Calu3 (cell line): ENCODE measurements around the gene TRIM72. TPM values are rescaled to one million over a fixed set of nuclear protein-coding genes. Genes with fewer than 3 reads are reported as not detected.
A peak's percentile ranks its signal among the peaks of the same experiment; 100 is the strongest.

Experiments used
- BruUV-seq: library from RNA; stranded (reverse); fragments of 400-500 nt; replicated peaks from 2 replicates; lab custom pipeline; 2021; lab: Mats Ljungman, UMichigan
- CTCF ChIA-PET: fragments of 300-600 bp; sonication (Branson Sonifier 250); formaldehyde crosslinking; loops from one replicate; lab custom pipeline; 2022; ENCODE audit warnings: antibody characterized with exemption; lab: Charles Lee
- DNase-seq: peaks from one replicate; pipeline ENCODE4 v3.0.0; 2022
- H3K27ac Mint-ChIP-seq: one replicate; pipeline ENCODE4 v1.8.0; 2022; ENCODE audit warnings: mixed read lengths; ENCODE audit not compliant: unreplicated experiment
- H3K27me3 Mint-ChIP-seq: one replicate; pipeline ENCODE4 v1.8.0; 2022; ENCODE audit warnings: mixed read lengths; ENCODE audit not compliant: unreplicated experiment
- H3K36me3 Mint-ChIP-seq: one replicate; pipeline ENCODE4 v1.8.0; 2022; ENCODE audit warnings: mild to moderate bottlenecking, moderate library complexity, mixed read lengths; ENCODE audit not compliant: insufficient read depth, unreplicated experiment
- H3K4me1 Mint-ChIP-seq: one replicate; pipeline ENCODE4 v1.8.0; 2022; ENCODE audit warnings: mild to moderate bottlenecking, low read depth, mixed read lengths; ENCODE audit not compliant: unreplicated experiment
- H3K4me3 Mint-ChIP-seq: one replicate; pipeline ENCODE4 v1.8.0; 2022; ENCODE audit warnings: mild to moderate bottlenecking, low read depth, moderate library complexity, mixed read lengths; ENCODE audit not compliant: unreplicated experiment
- H3K9me3 Mint-ChIP-seq: one replicate; pipeline ENCODE4 v1.8.0; 2022; ENCODE audit warnings: low read depth, mixed read lengths; ENCODE audit not compliant: unreplicated experiment
- intact Hi-C: fragments of 100-400 bp; cut with micrococcal nuclease; formaldehyde crosslinking; loops from one replicate; pipeline ENCODE4 v1.10.0; 2022; ENCODE audit not compliant: unreplicated experiment
- total RNA-seq: library from RNA; stranded (reverse); gene quantifications from 2 replicates; pipeline ENCODE4 v1.2.3, GENCODE V29; 2022
- TF ChIP-seq, protein P1 (sequence below): fragments of 200-600 bp; IDR thresholded peaks from one replicate; pipeline ENCODE4 v1.8.0; 2022; ENCODE audit warnings: antibody characterized with exemption; ENCODE audit not compliant: unreplicated experiment

The TRIM72 gene
- total RNA-seq, 1 experiment from 2014 or later, result not detected

DNA sequence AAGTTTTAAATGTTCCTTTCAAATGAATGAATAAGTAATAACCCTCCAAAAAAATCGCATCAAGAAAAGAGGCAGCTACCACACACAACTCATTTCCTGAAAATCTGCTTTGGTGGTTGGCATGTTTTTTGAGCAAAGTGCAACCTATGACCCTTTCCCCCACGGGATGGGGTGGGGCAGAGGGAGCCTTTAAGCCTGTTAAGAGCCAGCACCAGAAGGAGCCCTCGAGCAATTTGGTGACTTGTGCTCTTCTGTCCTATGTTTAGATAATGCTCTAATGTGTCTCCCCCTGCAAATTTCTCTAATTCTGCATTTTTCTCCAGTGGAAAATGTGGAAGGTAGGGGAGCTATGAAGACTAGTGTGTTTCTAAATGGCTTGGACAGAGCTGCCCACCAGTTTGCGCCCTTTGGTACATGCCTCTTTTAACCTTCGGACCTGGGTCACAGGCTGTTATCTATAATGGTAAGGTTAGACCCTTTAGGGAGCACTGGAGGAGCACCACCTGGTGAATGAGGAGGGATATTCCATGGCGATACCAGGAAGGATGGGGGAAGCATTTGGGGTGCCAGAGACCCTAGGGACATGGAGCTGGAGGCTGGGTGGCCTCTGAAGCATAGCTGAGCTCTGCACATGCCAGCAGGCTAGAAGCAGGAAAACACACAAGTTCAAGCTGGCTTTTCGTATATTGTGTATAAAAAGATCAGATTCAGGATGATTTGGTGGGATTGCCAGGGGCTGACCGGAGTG, 12.9 kb upstream of the TRIM72 start:
- peaks cover 26% of the 10 kb centered on the region for H3K4me1 Mint-ChIP-seq
- H3K4me3 Mint-ChIP-seq, result peak overlapping the region; percentile 84
- no peaks in the 10 kb centered on the region for H3K9me3 Mint-ChIP-seq
- peak overlapping the region; percentile 54 for H3K27ac Mint-ChIP-seq
- TF ChIP-seq, protein P1, sequence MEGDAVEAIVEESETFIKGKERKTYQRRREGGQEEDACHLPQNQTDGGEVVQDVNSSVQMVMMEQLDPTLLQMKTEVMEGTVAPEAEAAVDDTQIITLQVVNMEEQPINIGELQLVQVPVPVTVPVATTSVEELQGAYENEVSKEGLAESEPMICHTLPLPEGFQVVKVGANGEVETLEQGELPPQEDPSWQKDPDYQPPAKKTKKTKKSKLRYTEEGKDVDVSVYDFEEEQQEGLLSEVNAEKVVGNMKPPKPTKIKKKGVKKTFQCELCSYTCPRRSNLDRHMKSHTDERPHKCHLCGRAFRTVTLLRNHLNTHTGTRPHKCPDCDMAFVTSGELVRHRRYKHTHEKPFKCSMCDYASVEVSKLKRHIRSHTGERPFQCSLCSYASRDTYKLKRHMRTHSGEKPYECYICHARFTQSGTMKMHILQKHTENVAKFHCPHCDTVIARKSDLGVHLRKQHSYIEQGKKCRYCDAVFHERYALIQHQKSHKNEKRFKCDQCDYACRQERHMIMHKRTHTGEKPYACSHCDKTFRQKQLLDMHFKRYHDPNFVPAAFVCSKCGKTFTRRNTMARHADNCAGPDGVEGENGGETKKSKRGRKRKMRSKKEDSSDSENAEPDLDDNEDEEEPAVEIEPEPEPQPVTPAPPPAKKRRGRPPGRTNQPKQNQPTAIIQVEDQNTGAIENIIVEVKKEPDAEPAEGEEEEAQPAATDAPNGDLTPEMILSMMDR, result no peak
- intact Hi-C loops, result loop anchor here (5.0 kb wide), 2 partner anchors 131 to 241 kb away; partner anchors contain the start of gene ZNF843
- DNase-seq, result peak; percentile 37
- H3K27me3 Mint-ChIP-seq, result peaks cover 27% of the 10 kb centered on the region
- CTCF ChIA-PET, result interaction anchor here (0.6 to 1.2 kb wide), 3 partner anchors 61 to 243 kb away, joined by 3 read pairs; partner anchors contain the start of gene HSD3B7
- BruUV-seq, result no TSS peak
- peaks cover 66% of the 10 kb centered on the region for H3K36me3 Mint-ChIP-seq

DNA sequence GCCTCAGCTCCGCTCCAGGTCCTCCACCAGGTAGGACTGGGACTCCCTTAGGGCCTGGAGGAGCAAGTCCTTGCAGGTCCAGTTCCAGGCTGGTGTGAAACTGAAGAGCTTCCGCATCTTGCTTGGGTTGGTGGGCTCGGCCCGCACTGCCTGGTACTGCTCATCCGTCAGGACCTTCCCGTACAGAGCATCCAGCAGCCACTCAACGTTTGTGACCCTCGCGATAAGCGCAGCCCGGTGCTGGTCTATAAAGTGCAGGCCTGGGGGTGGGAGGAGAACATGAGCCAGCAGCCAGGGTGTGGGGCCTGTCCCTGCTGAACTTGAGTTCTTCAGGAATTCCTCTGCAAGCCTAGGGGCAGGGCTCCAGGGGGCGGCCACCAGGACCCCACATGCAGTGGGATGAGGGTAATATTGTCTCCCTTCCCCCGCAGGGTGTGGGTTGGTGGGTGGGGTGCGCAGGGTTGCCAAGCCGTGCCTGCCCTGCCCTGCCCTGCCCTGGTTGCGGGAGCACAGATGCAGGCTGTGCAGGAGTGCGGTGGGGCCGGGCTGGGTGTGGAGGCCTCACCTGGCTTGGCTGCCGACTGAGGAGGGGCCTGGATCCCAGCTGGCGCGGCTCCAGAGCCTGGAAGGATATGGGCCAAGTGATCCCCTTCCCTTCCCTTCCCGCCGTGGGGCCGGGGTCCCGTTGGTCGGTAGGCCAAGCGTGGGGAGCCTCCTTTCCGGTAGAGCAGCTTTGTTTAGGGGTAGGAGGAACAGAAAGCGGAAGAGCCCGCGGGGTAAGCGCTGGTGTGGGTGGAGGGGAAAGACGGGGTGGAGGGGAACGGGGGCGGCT, 12.1 kb upstream of the TRIM72 start:
- H3K9me3 Mint-ChIP-seq, result no peaks in the 10 kb centered on the region
- peak overlapping the region; percentile 84 for H3K4me3 Mint-ChIP-seq
- H3K4me1 Mint-ChIP-seq, result peaks cover 26% of the 10 kb centered on the region
- peak; percentile 51 for DNase-seq
- peak overlapping the region; percentile 54 for H3K27ac Mint-ChIP-seq
- CTCF ChIA-PET, result interaction anchor here (0.6 to 1.4 kb wide), 8 partner anchors 14 to 256 kb away, joined by 3 to 6 read pairs (median 3); partner anchors contain the start of gene HSD3B7
- TF ChIP-seq, protein P1, result no peak
- BruUV-seq, result TSS peak; percentile 77
- H3K27me3 Mint-ChIP-seq, result peaks cover 35% of the 10 kb centered on the region
- H3K36me3 Mint-ChIP-seq, result peaks cover 58% of the 10 kb centered on the region
- intact Hi-C loops, result loop anchor here (5.0 kb wide), 2 partner anchors 131 to 241 kb away; partner anchors contain the start of gene ZNF843

DNA sequence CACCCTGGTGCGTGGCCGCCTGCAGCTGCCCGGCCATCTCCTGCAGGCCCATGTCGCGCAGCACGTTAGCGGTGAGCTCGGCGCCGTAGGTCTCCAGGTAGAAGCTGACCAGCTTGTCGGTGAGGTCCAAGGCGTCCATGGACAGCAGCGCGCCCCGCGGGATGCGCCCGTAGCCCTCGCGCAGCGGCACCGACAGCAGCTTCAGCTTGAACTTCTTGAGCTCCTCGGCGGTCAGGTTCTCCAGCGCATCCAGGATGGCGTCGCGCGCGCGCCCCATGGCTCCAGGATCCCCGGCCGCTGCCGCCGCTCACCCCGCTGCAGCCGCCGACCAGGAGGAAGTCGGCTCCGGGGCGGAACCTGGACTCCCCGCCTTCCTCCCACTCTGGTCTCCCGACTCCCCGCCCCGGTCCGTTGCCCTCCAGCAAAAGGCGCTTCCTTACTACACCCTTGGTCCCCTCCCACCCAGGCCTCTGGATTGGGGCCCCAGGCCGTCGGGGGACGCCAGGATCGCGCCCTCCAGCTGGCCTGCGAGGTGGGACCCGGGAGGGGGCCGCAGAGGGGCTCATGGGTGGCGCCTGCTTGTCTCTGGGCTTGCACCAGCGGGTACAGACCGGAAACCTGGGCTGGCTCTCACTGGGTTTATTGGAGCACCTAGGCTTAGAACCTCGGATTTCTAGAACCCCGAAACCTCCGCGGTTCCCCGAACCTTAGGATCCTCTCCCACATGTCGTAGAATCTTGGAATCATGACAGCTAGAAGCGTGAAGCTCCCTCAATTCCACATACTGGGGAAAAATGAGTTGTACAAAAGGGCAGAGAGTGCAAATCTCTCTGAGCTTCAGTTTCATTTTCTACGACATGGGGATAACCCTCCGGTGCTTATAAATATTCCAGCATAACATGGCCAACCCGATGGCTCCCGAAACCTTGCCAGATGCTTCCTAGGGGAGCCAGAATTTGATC, 11.2 kb upstream of the TRIM72 start, which contains the start of gene PYCARD:
Gene PYCARD (minus strand): TSS at position 347 of the 962 bp plus-strand sequence. CDS start 70 bp downstream, at position 277.
- TF ChIP-seq, protein P1, result no peak
- CTCF ChIA-PET, result interaction anchor here (0.6 to 1.4 kb wide), 8 partner anchors 15 to 256 kb away, joined by 3 to 6 read pairs (median 3); no protein-coding TSS in a partner anchor
- peak within 1 kb of the TSS; percentile 54 for H3K27ac Mint-ChIP-seq
- H3K27me3 Mint-ChIP-seq, result peaks cover 39% of the 10 kb centered on the region
- no peaks in the 10 kb centered on the region for H3K9me3 Mint-ChIP-seq
- H3K36me3 Mint-ChIP-seq, result peaks cover 55% of the 10 kb centered on the region
- intact Hi-C loops, result loop anchor here (5.0 kb wide), 2 partner anchors 130 to 240 kb away; partner anchors contain the start of gene ZNF843
- H3K4me1 Mint-ChIP-seq, result peaks cover 26% of the 10 kb centered on the region
- BruUV-seq, result no TSS peak
- DNase-seq, result peak; percentile 56
- peak within 1 kb of the TSS; percentile 84 for H3K4me3 Mint-ChIP-seq
